Neuron (in vitro differentiated cells): ENCODE measurements around the gene CLEC4M.
"Not testable (repeated sequence)": the region's sequence is repeated elsewhere in the genome, so short reads cannot be mapped to it uniquely, and the experiment has no call there.

Source experiments
- H2AFZ ChIP-seq: one replicate; pipeline ENCODE4 v1.6.1; 2013; ENCODE audit warnings: low read depth, mild to moderate bottlenecking, inconsistent platforms, low read length, moderate library complexity
- H3K27me3 ChIP-seq: one replicate; pipeline ENCODE4 v1.6.1; 2013; ENCODE audit warnings: low read length; ENCODE audit not compliant: insufficient read depth
- H3K36me3 ChIP-seq: one replicate; pipeline ENCODE4 v1.6.1; 2013; ENCODE audit warnings: low read length; ENCODE audit not compliant: insufficient read depth
- H3K4me1 ChIP-seq: one replicate; pipeline ENCODE4 v1.6.1; 2013; ENCODE audit warnings: low read length; ENCODE audit not compliant: insufficient read depth
- H3K4me3 ChIP-seq: 2 replicates; pipeline ENCODE4 v1.5.1; 2013; ENCODE audit warnings: mild to moderate bottlenecking, low read length, moderate library complexity
- H3K9me3 ChIP-seq: one replicate; pipeline ENCODE4 v1.6.1; 2013; ENCODE audit warnings: low read length

CLEC4M gene

GRCh38 chr19:7788178-7788932 lies 25.3 kb downstream of the CLEC4M start:
- no peaks in the 10 kb centered on the region for H3K4me1 ChIP-seq
- no peaks in the 10 kb centered on the region for H3K36me3 ChIP-seq
- peaks cover 54% of the 10 kb centered on the region for H3K27me3 ChIP-seq
- H3K4me3 ChIP-seq, result no peak overlapping the region
- H3K9me3 ChIP-seq, result peaks cover 5% of the 10 kb centered on the region
- no peak overlapping the region for H2AFZ ChIP-seq

- Histone ChIP-seq H3K4me3 (no peak overlapping the region), H3K9me3 (peaks cover 5% of the 10 kb centered on the region), H3K27me3 (peaks cover 48% of the 10 kb centered on the region), H3K4me1 (no peaks in the 10 kb centered on the region), H2AFZ (no peak overlapping the region), H3K36me3 (no peaks in the 10 kb centered on the region)
Measured at GRCh38 chr19:7788933-7789323, 25.9 kb downstream of the CLEC4M start.

GRCh38 chr19:7789447-7789846 lies 26.4 kb downstream of the CLEC4M start:
- Histone ChIP-seq H3K9me3 (peaks cover 5% of the 10 kb centered on the region), H3K36me3 (no peaks in the 10 kb centered on the region), H3K27me3 (peaks cover 46% of the 10 kb centered on the region), H2AFZ (no peak overlapping the region), H3K4me3 (no peak overlapping the region), H3K4me1 (no peaks in the 10 kb centered on the region)

GRCh38 chr19:7790416-7790815 lies 27.4 kb downstream of the CLEC4M start:
- Histone ChIP-seq H3K9me3 (peaks cover 5% of the 10 kb centered on the region), H2AFZ (no peak overlapping the region), H3K36me3 (no peaks in the 10 kb centered on the region), H3K4me1 (no peaks in the 10 kb centered on the region), H3K27me3 (peaks cover 49% of the 10 kb centered on the region), H3K4me3 (no peak overlapping the region)

- Histone ChIP-seq H2AFZ (no peak overlapping the region), H3K4me1 (no peaks in the 10 kb centered on the region), H3K27me3 (peaks cover 47% of the 10 kb centered on the region), H3K4me3 (no peak overlapping the region), H3K36me3 (no peaks in the 10 kb centered on the region), H3K9me3 (peaks cover 3% of the 10 kb centered on the region)
Measured at GRCh38 chr19:7792281-7792680, 29.2 kb downstream of the CLEC4M start.

- H3K4me3 ChIP-seq, H2AFZ ChIP-seq, H3K9me3 ChIP-seq, H3K4me1 ChIP-seq, H3K36me3 ChIP-seq: not testable (repeated sequence)
- H3K27me3 ChIP-seq, result peaks cover 43% of the 10 kb centered on the region
Measured at GRCh38 chr19:7792701-7793100, 29.7 kb downstream of the CLEC4M start.

- H3K4me1 ChIP-seq, result no peaks in the 10 kb centered on the region
- H3K36me3 ChIP-seq, result no peaks in the 10 kb centered on the region
- no peak overlapping the region for H3K4me3 ChIP-seq
- peaks cover 3% of the 10 kb centered on the region for H3K9me3 ChIP-seq
- H3K27me3 ChIP-seq, result peaks cover 35% of the 10 kb centered on the region
- H2AFZ ChIP-seq, result no peak overlapping the region
Measured at GRCh38 chr19:7793493-7793892, 30.4 kb downstream of the CLEC4M start.

- Histone ChIP-seq H3K27me3 (peaks cover 16% of the 10 kb centered on the region), H3K4me1 (peaks cover 9% of the 10 kb centered on the region)
Measured at GRCh38 chr19:7795555-7796161, 32.6 kb downstream of the CLEC4M start.

GRCh38 chr19:7799640-7800355 lies 36.8 kb downstream of the CLEC4M start:
- Histone ChIP-seq H3K4me1 (peaks cover 9% of the 10 kb centered on the region), H3K9me3 (peaks cover 3% of the 10 kb centered on the region), H3K36me3 (no peaks in the 10 kb centered on the region), H2AFZ (peak overlapping the region; percentile 83), H3K27me3 (peaks cover 8% of the 10 kb centered on the region), H3K4me3 (peak overlapping the region; percentile 36)

More at GRCh38 chr19:7795555-7796161, 32.6 kb downstream of the CLEC4M start:
- Histone ChIP-seq H3K36me3 (no peaks in the 10 kb centered on the region), H3K4me3 (no peak overlapping the region), H3K9me3 (peaks cover 3% of the 10 kb centered on the region), H2AFZ (no peak overlapping the region)

GRCh38 chr19:7801020-7801570 lies 38.1 kb downstream of the CLEC4M start:
- Histone ChIP-seq H3K4me1 (peaks cover 9% of the 10 kb centered on the region), H3K27me3 (no peaks in the 10 kb centered on the region), H2AFZ (no peak overlapping the region), H3K4me3 (no peak overlapping the region), H3K9me3 (peaks cover 3% of the 10 kb centered on the region), H3K36me3 (no peaks in the 10 kb centered on the region)

GRCh38 chr19:7806234-7806633 lies 43.2 kb downstream of the CLEC4M start:
- Histone ChIP-seq H2AFZ (no peak overlapping the region), H3K4me1 (no peaks in the 10 kb centered on the region), H3K36me3 (no peaks in the 10 kb centered on the region), H3K9me3 (no peaks in the 10 kb centered on the region), H3K4me3 (no peak overlapping the region), H3K27me3 (no peaks in the 10 kb centered on the region)

GRCh38 chr19:7806876-7807275 lies 43.8 kb downstream of the CLEC4M start:
- Histone ChIP-seq H2AFZ (no peak overlapping the region), H3K36me3 (no peaks in the 10 kb centered on the region), H3K9me3 (peaks cover 3% of the 10 kb centered on the region), H3K4me3 (no peak overlapping the region), H3K27me3 (no peaks in the 10 kb centered on the region), H3K4me1 (no peaks in the 10 kb centered on the region)

- Histone ChIP-seq H2AFZ (no peak overlapping the region), H3K4me3 (no peak overlapping the region), H3K4me1 (no peaks in the 10 kb centered on the region), H3K9me3 (peaks cover 6% of the 10 kb centered on the region), H3K36me3 (no peaks in the 10 kb centered on the region), H3K27me3 (no peaks in the 10 kb centered on the region)
Measured at GRCh38 chr19:7808108-7808507, 45.1 kb downstream of the CLEC4M start.
